ENCODE measurements around the gene MEF2C. TPM values are rescaled to one million over a fixed set of nuclear protein-coding genes. Genes with fewer than 3 reads are reported as not detected.

MEF2C gene
- total RNA-seq, 1 donor from 2014 or later: 29.6 TPM

GRCh38 chr5:88667496-88668201 is 215.3 kb downstream of the MEF2C start:
- Mint-ChIP-seq H3K27ac (ENCODE audit: unreplicated experiment) (no peak overlapping the region), H3K4me1 (ENCODE audit: low read depth) (peaks cover 7% of the 10 kb centered on the region), H3K36me3 (ENCODE audit: low read depth) (peaks cover 3% of the 10 kb centered on the region), H3K4me3 (ENCODE audit: unreplicated experiment) (no peak overlapping the region), H3K9me3 (ENCODE audit: low read depth) (no peaks in the 10 kb centered on the region), H3K27me3 (ENCODE audit: low read depth) (peaks cover 91% of the 10 kb centered on the region)
- TF ChIP-seq, protein P1, sequence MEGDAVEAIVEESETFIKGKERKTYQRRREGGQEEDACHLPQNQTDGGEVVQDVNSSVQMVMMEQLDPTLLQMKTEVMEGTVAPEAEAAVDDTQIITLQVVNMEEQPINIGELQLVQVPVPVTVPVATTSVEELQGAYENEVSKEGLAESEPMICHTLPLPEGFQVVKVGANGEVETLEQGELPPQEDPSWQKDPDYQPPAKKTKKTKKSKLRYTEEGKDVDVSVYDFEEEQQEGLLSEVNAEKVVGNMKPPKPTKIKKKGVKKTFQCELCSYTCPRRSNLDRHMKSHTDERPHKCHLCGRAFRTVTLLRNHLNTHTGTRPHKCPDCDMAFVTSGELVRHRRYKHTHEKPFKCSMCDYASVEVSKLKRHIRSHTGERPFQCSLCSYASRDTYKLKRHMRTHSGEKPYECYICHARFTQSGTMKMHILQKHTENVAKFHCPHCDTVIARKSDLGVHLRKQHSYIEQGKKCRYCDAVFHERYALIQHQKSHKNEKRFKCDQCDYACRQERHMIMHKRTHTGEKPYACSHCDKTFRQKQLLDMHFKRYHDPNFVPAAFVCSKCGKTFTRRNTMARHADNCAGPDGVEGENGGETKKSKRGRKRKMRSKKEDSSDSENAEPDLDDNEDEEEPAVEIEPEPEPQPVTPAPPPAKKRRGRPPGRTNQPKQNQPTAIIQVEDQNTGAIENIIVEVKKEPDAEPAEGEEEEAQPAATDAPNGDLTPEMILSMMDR (IDR thresholded peaks at IDR 0.05): no peak
- no peak for DNase-seq (ENCODE audit: low spot score)

Data from chondrocyte (in vitro differentiated cells).